Thyroid gland (tissue), 4 donors: Measurements from ENCODE around the gene SND1.

Experiments used
- POLR2A ChIP-seq, 2 donors: fragments of 450-650 bp; IDR thresholded peaks; one replicate each; pipeline ENCODE4 v1.6.1; 2017; ENCODE audit warnings: antibody characterized with exemption in 2 of 2, mild to moderate bottlenecking in 2 of 2, moderate library complexity in 1 of 2
- TF ChIP-seq, protein P1 (sequence below), 6 experiments: fragments of 200-600 bp in 3 of 6; fragments of 450-650 bp in 3 of 6; sonication (generic) in 3 of 6; IDR thresholded peaks; one replicate each; pipeline ENCODE4 v1.5.1; 2016 to 2019; ENCODE audit warnings: antibody characterized with exemption in 6 of 6, mild to moderate bottlenecking in 2 of 6, inconsistent platforms in 1 of 6, moderate library complexity in 1 of 6

DNA sequence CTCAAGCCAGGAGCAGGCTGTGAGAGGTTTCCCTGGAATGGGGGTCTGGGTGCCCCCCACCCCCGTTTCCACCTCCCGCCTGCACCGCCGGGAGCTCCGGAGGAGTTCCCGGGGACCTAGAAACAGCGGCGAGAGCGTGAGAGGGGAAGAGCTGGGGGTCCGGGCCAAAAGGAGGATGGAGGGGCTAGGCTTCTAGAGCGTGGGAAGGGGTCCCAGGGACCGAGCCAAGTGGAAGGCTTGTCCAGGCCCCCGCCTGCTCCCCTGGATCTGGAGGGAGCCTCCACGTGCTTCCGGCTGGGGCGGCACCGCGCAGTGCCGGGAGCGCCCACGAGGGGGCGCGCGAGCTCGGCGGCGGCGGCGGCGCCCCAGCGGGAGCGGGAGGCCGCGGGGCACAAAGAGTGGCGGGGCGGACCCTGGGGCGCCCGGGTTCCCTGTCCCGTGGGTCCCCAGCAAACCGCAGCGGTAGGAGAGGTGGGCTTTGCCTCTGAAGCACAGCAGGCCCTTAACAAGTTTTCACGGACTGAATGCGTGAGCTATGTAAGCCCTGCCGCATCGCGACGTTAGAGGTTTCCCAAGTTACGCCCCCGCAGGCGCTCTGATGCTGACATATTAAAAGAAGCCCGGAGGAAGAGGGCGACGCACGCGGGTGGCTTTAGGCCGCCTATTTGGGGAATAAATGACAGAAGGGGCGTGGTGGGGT, 483.7 kb downstream of the SND1 start:
- no peak for TF ChIP-seq POLR2A (IDR thresholded peaks at IDR 0.05)
- TF ChIP-seq, protein P1, sequence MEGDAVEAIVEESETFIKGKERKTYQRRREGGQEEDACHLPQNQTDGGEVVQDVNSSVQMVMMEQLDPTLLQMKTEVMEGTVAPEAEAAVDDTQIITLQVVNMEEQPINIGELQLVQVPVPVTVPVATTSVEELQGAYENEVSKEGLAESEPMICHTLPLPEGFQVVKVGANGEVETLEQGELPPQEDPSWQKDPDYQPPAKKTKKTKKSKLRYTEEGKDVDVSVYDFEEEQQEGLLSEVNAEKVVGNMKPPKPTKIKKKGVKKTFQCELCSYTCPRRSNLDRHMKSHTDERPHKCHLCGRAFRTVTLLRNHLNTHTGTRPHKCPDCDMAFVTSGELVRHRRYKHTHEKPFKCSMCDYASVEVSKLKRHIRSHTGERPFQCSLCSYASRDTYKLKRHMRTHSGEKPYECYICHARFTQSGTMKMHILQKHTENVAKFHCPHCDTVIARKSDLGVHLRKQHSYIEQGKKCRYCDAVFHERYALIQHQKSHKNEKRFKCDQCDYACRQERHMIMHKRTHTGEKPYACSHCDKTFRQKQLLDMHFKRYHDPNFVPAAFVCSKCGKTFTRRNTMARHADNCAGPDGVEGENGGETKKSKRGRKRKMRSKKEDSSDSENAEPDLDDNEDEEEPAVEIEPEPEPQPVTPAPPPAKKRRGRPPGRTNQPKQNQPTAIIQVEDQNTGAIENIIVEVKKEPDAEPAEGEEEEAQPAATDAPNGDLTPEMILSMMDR (IDR thresholded peaks at IDR 0.05) = peak in 5 of 6 experiments; percentile 46 to 100 (median 88)
